Right lobe of liver (tissue), 4 donors: ENCODE measurements around the gene SAP30.

Source experiments
- POLR2A ChIP-seq: fragments of 450-650 bp; IDR thresholded peaks from one replicate; pipeline ENCODE4 v1.6.1; 2017; ENCODE audit warnings: antibody characterized with exemption, mild to moderate bottlenecking
- TF ChIP-seq, protein P1 (sequence below), 4 donors: fragments of 200-600 bp in 3 of 4; fragments of 450-650 bp in 1 of 4; IDR thresholded peaks; one replicate each; pipeline versions ENCODE4 v1.5.1 to v1.8.0; 2016 to 2022; ENCODE audit warnings: antibody characterized with exemption in 4 of 4, mild to moderate bottlenecking in 2 of 4
- donor health status: DM: no; HTN: no; CAD: no.
- donor health status: DM: no; HTN: no; CAD: no.
- donor health status: DM: no; HTN: yes; CAD: no.

DNA sequence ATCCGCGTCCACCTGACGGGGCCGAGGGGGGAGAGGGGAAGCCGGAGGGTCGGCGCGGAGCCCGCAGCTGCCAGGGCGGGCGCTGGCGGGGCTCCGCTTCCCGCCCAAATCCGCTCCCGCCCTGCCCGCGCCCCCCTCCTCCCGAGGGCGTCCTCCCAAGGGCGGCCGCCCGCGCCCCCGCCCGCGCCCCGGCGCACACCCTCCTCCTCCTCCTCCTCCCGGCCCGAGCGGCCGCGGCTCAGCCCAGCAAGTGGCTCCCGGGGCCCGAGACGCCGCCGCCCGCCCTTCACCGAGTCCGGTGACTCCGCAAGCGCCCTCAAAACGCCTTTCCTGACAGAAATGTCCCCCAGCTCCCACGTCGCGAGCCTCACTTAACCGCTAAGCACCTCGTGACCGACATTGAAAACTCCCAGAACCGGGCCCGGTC is 37.1 kb upstream of the SAP30 start:
- TF ChIP-seq POLR2A = no peak
- TF ChIP-seq, protein P1, sequence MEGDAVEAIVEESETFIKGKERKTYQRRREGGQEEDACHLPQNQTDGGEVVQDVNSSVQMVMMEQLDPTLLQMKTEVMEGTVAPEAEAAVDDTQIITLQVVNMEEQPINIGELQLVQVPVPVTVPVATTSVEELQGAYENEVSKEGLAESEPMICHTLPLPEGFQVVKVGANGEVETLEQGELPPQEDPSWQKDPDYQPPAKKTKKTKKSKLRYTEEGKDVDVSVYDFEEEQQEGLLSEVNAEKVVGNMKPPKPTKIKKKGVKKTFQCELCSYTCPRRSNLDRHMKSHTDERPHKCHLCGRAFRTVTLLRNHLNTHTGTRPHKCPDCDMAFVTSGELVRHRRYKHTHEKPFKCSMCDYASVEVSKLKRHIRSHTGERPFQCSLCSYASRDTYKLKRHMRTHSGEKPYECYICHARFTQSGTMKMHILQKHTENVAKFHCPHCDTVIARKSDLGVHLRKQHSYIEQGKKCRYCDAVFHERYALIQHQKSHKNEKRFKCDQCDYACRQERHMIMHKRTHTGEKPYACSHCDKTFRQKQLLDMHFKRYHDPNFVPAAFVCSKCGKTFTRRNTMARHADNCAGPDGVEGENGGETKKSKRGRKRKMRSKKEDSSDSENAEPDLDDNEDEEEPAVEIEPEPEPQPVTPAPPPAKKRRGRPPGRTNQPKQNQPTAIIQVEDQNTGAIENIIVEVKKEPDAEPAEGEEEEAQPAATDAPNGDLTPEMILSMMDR (IDR thresholded peaks at IDR 0.05) = no peak
